ENCODE data around the gene MRPS18A. TPM values are rescaled to one million over a fixed set of nuclear protein-coding genes. Genes with fewer than 3 reads are reported as not detected.

Gene MRPS18A
- total and polyA plus RNA-seq, 9 of the 15 experiments (the other 6 are each of a cell fraction or from before 2014, with no cell fraction given) = 87.5 to 243 (median 125) TPM

GRCh38 chr6:43709654-43710303, 22.2 kb upstream of the MRPS18A start:
- BruUV-seq (replicated peaks) = no TSS peak
- Histone ChIP-seq H3K9me3 (replicated peaks; ENCODE audit: control insufficient read depth, insufficient read depth, low read depth, low read length) (no peaks in the 10 kb centered on the region), H3K36me3 (ENCODE audit: control insufficient read depth, insufficient read depth, low read length) (no peaks in the 10 kb centered on the region), H2AFZ (ENCODE audit: low read depth, low read length) (peak overlapping the region; percentile 42; the same call in 1 of the 2 replicates), H3K9ac (ENCODE audit: insufficient read depth in 1 of 2, low read depth in 2 of 2, low read length in 2 of 2) (no peak overlapping the region; a peak in 1 of 4 replicates), H3K27me3 (ENCODE audit: control insufficient read depth in 2 of 2, insufficient read depth in 2 of 2, low read length in 2 of 2) (no peaks in the 10 kb centered on the region), H4K20me1 (replicated peaks; ENCODE audit: control insufficient read depth, insufficient read depth, low read length) (no peaks in the 10 kb centered on the region), H3K9me1 (ENCODE audit: control insufficient read depth, insufficient read depth, low read length) (no peaks in the 10 kb centered on the region), H3K79me2 (ENCODE audit: control insufficient read depth, insufficient read depth, low read length) (no peaks in the 10 kb centered on the region), H3K4me3 (no peak overlapping the region), H3K27ac (ENCODE audit: extremely low read depth, low read depth, low read length) (no peak overlapping the region; the same call in 2 of the 3 replicates), H3K4me1 (replicated peaks in 1 of 2; ENCODE audit: control insufficient read depth in 2 of 2, insufficient read depth in 2 of 2, low read length in 2 of 2) (peaks cover 14 to 51% of the 10 kb centered on the region in 2 experiments; a peak in 4 of 5 replicates), H3K4me2 (ENCODE audit: insufficient read depth, low read length) (no peak overlapping the region)
- ChIA-PET CTCF (ENCODE audit: low intra/inter-chr PET ratio) (interaction anchor here (0.6 kb wide), 2 partner anchors 17 to 22 kb away, joined by 4 read pairs; partner anchors contain the start of gene MRPS18A), POLR2A (interaction anchor here (0.6 to 1.3 kb wide), 6 partner anchors 9 to 536 kb away, joined by 3 to 8 read pairs (median 5); partner anchors contain the start of gene VEGFA)
- intact Hi-C loops (cut with micrococcal nuclease) (no loop called here), in situ Hi-C loops (cut with MboI) (no loop called here)
- DNase-seq (ENCODE audit: extremely low read depth in 1 of 4, low spot score in 3 of 4) = no peak
- no peak for ATAC-seq
- TF ChIP-seq TFAP4 (CRISPR knock-in tag; IDR thresholded peaks at IDR 0.05; ENCODE audit: borderline replicate concordance) (peak; percentile 35; the same call in 1 of the 2 replicates), PTRF (tag; IDR thresholded peaks at IDR 0.05) (no peak), ESRRA (IDR thresholded peaks at IDR 0.05; ENCODE audit: borderline replicate concordance, low read depth) (peak; percentile 85), XRCC5 (IDR thresholded peaks at IDR 0.05; ENCODE audit: low read depth, low read length) (no peak), NR2C2 (CRISPR knock-in tag; IDR thresholded peaks at IDR 0.05) (no peak), NR2C2 (tag; IDR thresholded peaks at IDR 0.05) (peak; percentile 5; the same call in 1 of the 2 replicates), CEBPB (tag; IDR thresholded peaks at IDR 0.05) (peak; percentile 70; the same call in 1 of the 2 replicates), TCF15 (CRISPR knock-in tag; IDR thresholded peaks at IDR 0.05) (no peak), ZFX (CRISPR knock-in tag; IDR thresholded peaks at IDR 0.05) (no peak), ZNF407 (IDR thresholded peaks at IDR 0.05; ENCODE audit: low read depth) (no peak), RBM15 (IDR thresholded peaks at IDR 0.05; ENCODE audit: insufficient read depth, low read length) (no peak)
- WGBS (ENCODE audit: insufficient coverage, low coverage, missing lambda C conversion rate) = 45% methylated on average over 6 of the region's 7 CpGs
- FAIRE-seq = no peak
